Keratinocyte (primary cell): ENCODE measurements around the gene TXNRD2. TPM values are rescaled to one million over a fixed set of nuclear protein-coding genes. Genes with fewer than 3 reads are reported as not detected.

ENCODE experiments used
- DNase-seq: peaks from one replicate; pipeline ENCODE4 v3.0.0-alpha.2; 2011; ENCODE audit warnings: low read depth, missing footprints, low spot score
- FAIRE-seq: peaks from 2 replicates; lab custom pipeline; 2011; peaks lifted over from hg19 to GRCh38; lab: Jason Lieb, UNC
- H2AFZ ChIP-seq: 2 replicates; pipeline ENCODE4 v1.6.0; 2012; ENCODE audit warnings: low read length, control low read depth, inconsistent platforms; ENCODE audit not compliant: control insufficient read depth
- H3K27ac ChIP-seq: 2 replicates; pipeline ENCODE4 v1.5.1; 2011; ENCODE audit warnings: low read length; ENCODE audit not compliant: control insufficient read depth, insufficient read depth
- H3K27me3 ChIP-seq: 3 replicates; pipeline ENCODE4 v1.6.0; 2011; ENCODE audit warnings: low read length; ENCODE audit not compliant: control insufficient read depth, insufficient read depth; ENCODE audit errors: extremely low read depth
- H3K36me3 ChIP-seq, 2 experiments: 2 replicates in 1 of 2; 3 replicates in 1 of 2; pipeline ENCODE4 v1.5.1; 2011; ENCODE audit warnings: low read length in 2 of 2, mild to moderate bottlenecking in 1 of 2; ENCODE audit not compliant: control insufficient read depth in 2 of 2, insufficient read depth in 2 of 2; ENCODE audit errors: extremely low read depth in 1 of 2
- H3K4me1 ChIP-seq: 3 replicates; pipeline ENCODE4 v1.5.1; 2011; ENCODE audit warnings: low read length; ENCODE audit not compliant: control insufficient read depth, insufficient read depth; ENCODE audit errors: extremely low read depth
- H3K4me2 ChIP-seq: 3 replicates; pipeline ENCODE4 v1.6.0; 2011; ENCODE audit warnings: low read depth, low read length; ENCODE audit not compliant: control insufficient read depth, insufficient read depth; ENCODE audit errors: extremely low read depth
- H3K4me3 ChIP-seq, 3 experiments: fragments of 200-600 bp in 1 of 3; sonication (generic) in 1 of 3; 2 replicates in 2 of 3; 3 replicates in 1 of 3; pipeline ENCODE4 v1.5.1; 2011 to 2016; ENCODE audit warnings: low read length in 3 of 3, mild to moderate bottlenecking in 3 of 3, control low read depth in 2 of 3, inconsistent platforms in 1 of 3, low read depth in 1 of 3, mixed read lengths in 1 of 3, mixed run types in 1 of 3, moderate library complexity in 1 of 3; ENCODE audit not compliant: control insufficient read depth in 2 of 3, insufficient read depth in 2 of 3; ENCODE audit errors: extremely low read depth in 1 of 3
- H3K79me2 ChIP-seq: 2 replicates; pipeline ENCODE4 v1.6.0; 2012; ENCODE audit warnings: low read length; ENCODE audit not compliant: control insufficient read depth, insufficient read depth
- H3K9ac ChIP-seq: 3 replicates; pipeline ENCODE4 v1.6.0; 2011; ENCODE audit warnings: low read length; ENCODE audit not compliant: control insufficient read depth, insufficient read depth; ENCODE audit errors: extremely low read depth
- H3K9me1 ChIP-seq: 3 replicates; pipeline ENCODE4 v1.6.0; 2011; ENCODE audit warnings: low read length; ENCODE audit not compliant: control insufficient read depth, insufficient read depth; ENCODE audit errors: extremely low read depth
- H3K9me3 ChIP-seq: 2 replicates; pipeline ENCODE4 v1.5.1; 2012; ENCODE audit warnings: low read depth, low read length; ENCODE audit not compliant: control insufficient read depth
- H4K20me1 ChIP-seq: 3 replicates; pipeline ENCODE4 v1.6.0; 2011; ENCODE audit warnings: low read length; ENCODE audit not compliant: control insufficient read depth, insufficient read depth; ENCODE audit errors: extremely low read depth
- EZH2 ChIP-seq: IDR thresholded peaks from one replicate; pipeline ENCODE4 v1.6.1; 2012; ENCODE audit warnings: inconsistent platforms, mild to moderate bottlenecking, low read length, moderate library complexity
- dilution Hi-C: fragments of 300-500 bp; cut with MboI; formaldehyde crosslinking; loops from one replicate; pipeline ENCODE4 v1.7.0; 2020; ENCODE audit warnings: low sequenced_read_pairs; ENCODE audit not compliant: extremely low pct_ligation_motif_present
- polyA plus RNA-seq, 5 experiments: library from polyadenylated mRNA; depleted of rRNA in 3 of 5; stranded (reverse) in 3 of 5; stranded (forward) in 1 of 5; unstranded in 1 of 5; fragments of >200 nt; gene quantifications; 1 replicate in 1 of 5; 2 replicates in 3 of 5; 3 replicates in 1 of 5; pipeline versions ENCODE4 v1.2.1 to v1.2.3, GENCODE V29; 2011 to 2012; ENCODE audit warnings: missing spikeins in 2 of 5, low read depth in 1 of 5, low replicate concordance in 1 of 5
- TF ChIP-seq, protein P1 (sequence below), 3 experiments: IDR thresholded peaks in 1 of 3; conservative IDR thresholded peaks in 1 of 3; optimal IDR thresholded peaks in 1 of 3; 2 replicates in 2 of 3; 3 replicates in 1 of 3; pipeline versions ENCODE3 to v1.5.1; 2011; ENCODE audit warnings: low read length in 3 of 3, mild to moderate bottlenecking in 3 of 3, moderate library complexity in 2 of 3, control low read depth in 1 of 3, inconsistent platforms in 1 of 3; ENCODE audit not compliant: insufficient read depth in 2 of 3; ENCODE audit errors: extremely low read depth in 1 of 3

TXNRD2 gene
- polyA plus RNA-seq, 1 donor (not counting 4 experiments of a cell fraction or from before 2014, with no cell fraction given) = 16.0 TPM

- Histone ChIP-seq H3K79me2 (no peaks in the 10 kb centered on the region), H3K4me1 (no peaks in the 10 kb centered on the region), H3K27ac (no peak overlapping the region), H3K4me2 (no peak overlapping the region), H3K9me1 (no peaks in the 10 kb centered on the region), H3K27me3 (no peaks in the 10 kb centered on the region), H2AFZ (no peak overlapping the region), H3K4me3 (no peak overlapping the region), H4K20me1 (no peaks in the 10 kb centered on the region), H3K9ac (no peak overlapping the region), H3K36me3 (peaks cover 12 to 17% of the 10 kb centered on the region in 2 experiments), H3K9me3 (no peaks in the 10 kb centered on the region)
- DNase-seq (no peak), FAIRE-seq (no peak)
- no peak for TF ChIP-seq EZH2
- TF ChIP-seq, protein P1, sequence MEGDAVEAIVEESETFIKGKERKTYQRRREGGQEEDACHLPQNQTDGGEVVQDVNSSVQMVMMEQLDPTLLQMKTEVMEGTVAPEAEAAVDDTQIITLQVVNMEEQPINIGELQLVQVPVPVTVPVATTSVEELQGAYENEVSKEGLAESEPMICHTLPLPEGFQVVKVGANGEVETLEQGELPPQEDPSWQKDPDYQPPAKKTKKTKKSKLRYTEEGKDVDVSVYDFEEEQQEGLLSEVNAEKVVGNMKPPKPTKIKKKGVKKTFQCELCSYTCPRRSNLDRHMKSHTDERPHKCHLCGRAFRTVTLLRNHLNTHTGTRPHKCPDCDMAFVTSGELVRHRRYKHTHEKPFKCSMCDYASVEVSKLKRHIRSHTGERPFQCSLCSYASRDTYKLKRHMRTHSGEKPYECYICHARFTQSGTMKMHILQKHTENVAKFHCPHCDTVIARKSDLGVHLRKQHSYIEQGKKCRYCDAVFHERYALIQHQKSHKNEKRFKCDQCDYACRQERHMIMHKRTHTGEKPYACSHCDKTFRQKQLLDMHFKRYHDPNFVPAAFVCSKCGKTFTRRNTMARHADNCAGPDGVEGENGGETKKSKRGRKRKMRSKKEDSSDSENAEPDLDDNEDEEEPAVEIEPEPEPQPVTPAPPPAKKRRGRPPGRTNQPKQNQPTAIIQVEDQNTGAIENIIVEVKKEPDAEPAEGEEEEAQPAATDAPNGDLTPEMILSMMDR (optimal IDR thresholded peaks at IDR 0.05 in 1 of 3, IDR thresholded peaks at IDR 0.05 in 1 of 3, conservative IDR thresholded peaks at IDR 0.05 in 1 of 3; ENCODE audit: extremely low read depth in 1 of 3, insufficient read depth in 2 of 3, low read length in 3 of 3) = no peak
- dilution Hi-C loops = no loop called here
Observed at GRCh38 chr22:19918332-19919106, 23.1 kb downstream of the TXNRD2 start.

GRCh38 chr22:19917389-19918138 lies 24.1 kb downstream of the TXNRD2 start:
- no peaks in the 10 kb centered on the region for H4K20me1 ChIP-seq
- FAIRE-seq (no peak), DNase-seq (no peak)
- H3K4me1 ChIP-seq = no peaks in the 10 kb centered on the region
- H3K79me2 ChIP-seq = no peaks in the 10 kb centered on the region
- no peaks in the 10 kb centered on the region for H3K9me3 ChIP-seq
- H3K36me3 ChIP-seq = peaks cover 13 to 19% of the 10 kb centered on the region in 2 experiments
- no peak overlapping the region for H3K9ac ChIP-seq
- TF ChIP-seq, protein P1 (optimal IDR thresholded peaks at IDR 0.05 in 1 of 3, IDR thresholded peaks at IDR 0.05 in 1 of 3, conservative IDR thresholded peaks at IDR 0.05 in 1 of 3; ENCODE audit: extremely low read depth in 1 of 3, insufficient read depth in 2 of 3, low read length in 3 of 3) = no peak
- no peak for TF ChIP-seq EZH2
- H3K4me3 ChIP-seq = no peak overlapping the region
- H3K27ac ChIP-seq = no peak overlapping the region
- no peak overlapping the region for H2AFZ ChIP-seq
- H3K27me3 ChIP-seq = no peaks in the 10 kb centered on the region
- dilution Hi-C loops = no loop called here
- no peaks in the 10 kb centered on the region for H3K9me1 ChIP-seq
- H3K4me2 ChIP-seq = no peak overlapping the region
